Transverse colon (tissue), 3 donors: Measurements from ENCODE around the gene ZFP69.

Experiments
- EP300 ChIP-seq: sonication (generic); formaldehyde crosslinking; IDR thresholded peaks from one replicate; pipeline ENCODE4 v1.6.1; 2017; ENCODE audit warnings: antibody characterized with exemption, low read depth
- POLR2A ChIP-seq: fragments of 450-650 bp; IDR thresholded peaks from one replicate; pipeline ENCODE4 v1.6.1; 2016; ENCODE audit warnings: antibody characterized with exemption, mild to moderate bottlenecking, moderate library complexity
- TF ChIP-seq, protein P1 (sequence below), 5 experiments: fragments of 200-600 bp in 3 of 5; fragments of 450-650 bp in 2 of 5; sonication (generic) in 3 of 5; IDR thresholded peaks; 1 replicate in 2 of 5; 2 replicates in 3 of 5; pipeline ENCODE4 v1.5.1; 2016 to 2017; ENCODE audit warnings: antibody characterized with exemption in 5 of 5, inconsistent platforms in 3 of 5, mild to moderate bottlenecking in 2 of 5, moderate library complexity in 1 of 5

GRCh38 chr1:40535732-40536131 is 58.6 kb downstream of the ZFP69 start:
- TF ChIP-seq, protein P1, sequence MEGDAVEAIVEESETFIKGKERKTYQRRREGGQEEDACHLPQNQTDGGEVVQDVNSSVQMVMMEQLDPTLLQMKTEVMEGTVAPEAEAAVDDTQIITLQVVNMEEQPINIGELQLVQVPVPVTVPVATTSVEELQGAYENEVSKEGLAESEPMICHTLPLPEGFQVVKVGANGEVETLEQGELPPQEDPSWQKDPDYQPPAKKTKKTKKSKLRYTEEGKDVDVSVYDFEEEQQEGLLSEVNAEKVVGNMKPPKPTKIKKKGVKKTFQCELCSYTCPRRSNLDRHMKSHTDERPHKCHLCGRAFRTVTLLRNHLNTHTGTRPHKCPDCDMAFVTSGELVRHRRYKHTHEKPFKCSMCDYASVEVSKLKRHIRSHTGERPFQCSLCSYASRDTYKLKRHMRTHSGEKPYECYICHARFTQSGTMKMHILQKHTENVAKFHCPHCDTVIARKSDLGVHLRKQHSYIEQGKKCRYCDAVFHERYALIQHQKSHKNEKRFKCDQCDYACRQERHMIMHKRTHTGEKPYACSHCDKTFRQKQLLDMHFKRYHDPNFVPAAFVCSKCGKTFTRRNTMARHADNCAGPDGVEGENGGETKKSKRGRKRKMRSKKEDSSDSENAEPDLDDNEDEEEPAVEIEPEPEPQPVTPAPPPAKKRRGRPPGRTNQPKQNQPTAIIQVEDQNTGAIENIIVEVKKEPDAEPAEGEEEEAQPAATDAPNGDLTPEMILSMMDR (IDR thresholded peaks at IDR 0.05), result no peak
- TF ChIP-seq EP300 (no peak), POLR2A (no peak)
